ENCODE measurements around the gene SPPL2B. TPM values are rescaled to one million over a fixed set of nuclear protein-coding genes. Genes with fewer than 3 reads are reported as not detected.

SPPL2B gene
- total RNA-seq, 2 donors from 2014 or later = 75.8 to 202 TPM

- Histone ChIP-seq H3K36me3 (replicated peaks in 1 of 2; ENCODE audit: insufficient read depth in 1 of 2, low read depth in 2 of 2) (no peaks in the 10 kb centered on the region), H3K27me3 (peaks cover 0 to 11% of the 10 kb centered on the region in 2 donors), H3K4me1 (peaks cover 16% of the 10 kb centered on the region), H3K9me3 (no peaks in the 10 kb centered on the region), H3K27ac (no peak overlapping the region), H3K4me3 (no peak overlapping the region)
- no peak for DNase-seq
- no peak for ATAC-seq
- intact Hi-C loops (cut with DNase I) = no loop called here
- WGBS, 2 donors = 56 to 70% methylated on average over 3 to 17 of the region's 17 CpGs
- TF ChIP-seq POLR2A (IDR thresholded peaks at IDR 0.05) (no peak), CTCF (IDR thresholded peaks at IDR 0.05) (no peak)
These were observed 21.5 kb upstream of the SPPL2B start for GRCh38 chr19:2306971-2307370.

- peaks cover 0 to 8% of the 10 kb centered on the region in 2 donors for H3K27me3 ChIP-seq
- intact Hi-C loops (cut with DNase I) = no loop called here
- no peak overlapping the region for H3K27ac ChIP-seq
- DNase-seq (no peak), ATAC-seq (no peak)
- H3K4me3 ChIP-seq = no peak overlapping the region
- 39 to 44% methylated on average over 13 to 22 of the region's 33 CpGs for WGBS, 2 donors
- H3K9me3 ChIP-seq = no peaks in the 10 kb centered on the region
- TF ChIP-seq POLR2A (IDR thresholded peaks at IDR 0.05) = no peak
- TF ChIP-seq CTCF (IDR thresholded peaks at IDR 0.05) = no peak
- H3K4me1 ChIP-seq = peaks cover 11% of the 10 kb centered on the region
- H3K36me3 ChIP-seq (replicated peaks in 1 of 2; ENCODE audit: insufficient read depth in 1 of 2, low read depth in 2 of 2) = no peaks in the 10 kb centered on the region
These were observed 20.9 kb upstream of the SPPL2B start for GRCh38 chr19:2307518-2308012.

- ATAC-seq (peak; percentile 29), DNase-seq (no peak)
- H3K36me3 ChIP-seq (replicated peaks in 1 of 2; ENCODE audit: insufficient read depth in 1 of 2, low read depth in 2 of 2) = no peaks in the 10 kb centered on the region
- WGBS, 2 donors = 13% methylated on average over 28 of the region's 63 CpGs; no CpG with 5 or more reads in 1 of the 2 donors
- no peak within 1 kb of the TSS for H3K27ac ChIP-seq
- peaks cover 0 to 8% of the 10 kb centered on the region in 2 donors for H3K27me3 ChIP-seq
- H3K9me3 ChIP-seq = no peaks in the 10 kb centered on the region
- H3K4me3 ChIP-seq = no peak within 1 kb of the TSS
- TF ChIP-seq POLR2A (IDR thresholded peaks at IDR 0.05) = no peak
- TF ChIP-seq CTCF (IDR thresholded peaks at IDR 0.05) = no peak
- H3K4me1 ChIP-seq = peaks cover 7% of the 10 kb centered on the region
- intact Hi-C loops (cut with DNase I) = no loop called here
These were observed 20.3 kb upstream of the SPPL2B start, which contains the start of gene LINGO3 for GRCh38 chr19:2308114-2308556. TSS of gene LINGO3 (minus strand) at chr19:2308154. CDS start at chr19:2291776, 16,378 bp downstream.

- Histone ChIP-seq H3K9me3 (no peaks in the 10 kb centered on the region), H3K27ac (no peak overlapping the region), H3K4me1 (peaks cover 7% of the 10 kb centered on the region), H3K27me3 (peaks cover 0 to 8% of the 10 kb centered on the region in 2 donors), H3K36me3 (replicated peaks in 1 of 2; ENCODE audit: insufficient read depth in 1 of 2, low read depth in 2 of 2) (no peaks in the 10 kb centered on the region), H3K4me3 (no peak overlapping the region)
- TF ChIP-seq CTCF (IDR thresholded peaks at IDR 0.05) = no peak
- intact Hi-C loops (cut with DNase I) = no loop called here
- ATAC-seq (no peak), DNase-seq (peak; percentile 48 to 85 (median 80))
- WGBS, 2 donors = 45 to 54% methylated on average over 15 to 17 of the region's 17 CpGs
These were observed 18.6 kb upstream of the SPPL2B start for GRCh38 chr19:2309734-2310362.

- H3K4me1 ChIP-seq = peaks cover 7% of the 10 kb centered on the region
- no peaks in the 10 kb centered on the region for H3K36me3 ChIP-seq (replicated peaks in 1 of 2; ENCODE audit: insufficient read depth in 1 of 2, low read depth in 2 of 2)
- peaks cover 0 to 8% of the 10 kb centered on the region in 2 donors for H3K27me3 ChIP-seq
- TF ChIP-seq CTCF (IDR thresholded peaks at IDR 0.05) = no peak
- no peak for TF ChIP-seq POLR2A (IDR thresholded peaks at IDR 0.05)
- no peak overlapping the region for H3K27ac ChIP-seq
- no peaks in the 10 kb centered on the region for H3K9me3 ChIP-seq
- WGBS, 2 donors = 90 to 98% methylated on average over 4 of the region's 4 CpGs
- no peak overlapping the region for H3K4me3 ChIP-seq
- ATAC-seq (no peak), DNase-seq (no peak)
- intact Hi-C loops (cut with DNase I) = no loop called here
These were observed 17.4 kb upstream of the SPPL2B start for GRCh38 chr19:2311093-2311492.

All from body of pancreas (tissue), 4 donors.